Spleen (tissue), 11 donors: ENCODE results near the gene KCNJ12. TPM values are rescaled to one million over a fixed set of nuclear protein-coding genes. Genes with fewer than 3 reads are reported as not detected.

Experiments used
- DNase-seq: peaks from one replicate; pipeline ENCODE4 v3.0.0-alpha.2; 2020
- H3K27ac ChIP-seq, 8 donors: fragments of 200-600 bp; sonication (generic) in 7 of 8; 1 replicate in 4 of 8; 2 replicates in 4 of 8; pipeline versions ENCODE4 v1.5.0 to v1.8.0; 2016 to 2021; ENCODE audit warnings: inconsistent platforms in 4 of 8, mild to moderate bottlenecking in 4 of 8, moderate library complexity in 1 of 8
- H3K27me3 ChIP-seq, 7 donors: fragments of 200-600 bp; sonication (generic) in 6 of 7; replicated peaks in 1 of 7; 1 replicate in 4 of 7; 2 replicates in 3 of 7; pipeline versions ENCODE4 v1.5.0 to v1.8.0; 2016 to 2021; ENCODE audit warnings: inconsistent platforms in 3 of 7, mild to moderate bottlenecking in 1 of 7
- H3K36me3 ChIP-seq, 6 donors: fragments of 200-600 bp; sonication (generic) in 5 of 6; 1 replicate in 4 of 6; 2 replicates in 2 of 6; pipeline versions ENCODE4 v1.5.0 to v1.8.0; 2016 to 2021; ENCODE audit warnings: inconsistent platforms in 2 of 6
- H3K4me1 ChIP-seq, 6 donors: fragments of 200-600 bp; sonication (generic) in 5 of 6; 1 replicate in 3 of 6; 2 replicates in 3 of 6; pipeline versions ENCODE4 v1.5.0 to v1.8.0; 2016 to 2021; ENCODE audit warnings: inconsistent platforms in 3 of 6
- H3K4me3 ChIP-seq, 8 donors: fragments of 200-600 bp; sonication (generic) in 7 of 8; 1 replicate in 4 of 8; 2 replicates in 4 of 8; pipeline versions ENCODE4 v1.5.0 to v1.8.0; 2016 to 2021; ENCODE audit warnings: inconsistent platforms in 4 of 8, mild to moderate bottlenecking in 4 of 8, moderate library complexity in 2 of 8
- H3K9me3 ChIP-seq, 8 donors: fragments of 200-600 bp; sonication (generic) in 7 of 8; 1 replicate in 4 of 8; 2 replicates in 4 of 8; pipeline versions ENCODE4 v1.5.0 to v1.8.0; 2016 to 2021; ENCODE audit warnings: inconsistent platforms in 4 of 8
- POLR2A ChIP-seq, 3 donors: fragments of 450-650 bp; IDR thresholded peaks; one replicate each; pipeline ENCODE4 v1.5.1; 2017; ENCODE audit warnings: antibody characterized with exemption in 3 of 3, mild to moderate bottlenecking in 1 of 3
- POLR2AphosphoS5 ChIP-seq, 3 donors: sonication (generic); formaldehyde crosslinking; IDR thresholded peaks; one replicate each; pipeline ENCODE4 v1.5.1; 2017; ENCODE audit warnings: antibody characterized with exemption in 3 of 3
- WGBS, 5 donors: extraction: QIAGEN DNeasy Blood & Tissue Kit in 3 of 5; methylation state at CpG; one replicate each; pipeline versions ENCODE4 v1.1.5 to v1.1.7; 2013 to 2018; 5-methylcytosine and 5-hydroxymethylcytosine counted together
- intact Hi-C: fragments of 100-400 bp; cut with DNase I; formaldehyde crosslinking; loops from one replicate; pipeline ENCODE4 v1.15.0; 2023; ENCODE audit warnings: low total_unique reads
- polyA plus RNA-seq, 3 donors: library from polyadenylated mRNA; stranded (reverse); fragments of 200-250 nt; gene quantifications; one replicate each; pipeline ENCODE4 v1.2.1, GENCODE V29; 2013
- total RNA-seq, 7 donors: library from RNA; depleted of rRNA in 3 of 7; stranded (reverse); fragments of >200 nt in 3 of 7; fragmentation: NEBNext Ultra II Directional in 4 of 7; extraction: Animal tissue kit (Norgen Biotek cat#: 25700) in 4 of 7; gene quantifications; one replicate each; pipeline versions ENCODE4 v1.1.0 to v1.2.1, GENCODE V29; 2016 to 2021
- TF ChIP-seq, protein P1 (sequence below), 11 experiments: fragments of 200-600 bp in 7 of 11; fragments of 450-650 bp in 4 of 11; sonication (generic) in 4 of 11; IDR thresholded peaks in 8 of 11; conservative IDR thresholded peaks in 3 of 11; 1 replicate in 7 of 11; 2 replicates in 4 of 11; pipeline versions ENCODE4 v1.4.0 to v1.8.0; 2016 to 2021; ENCODE audit warnings: antibody characterized with exemption in 11 of 11, inconsistent platforms in 4 of 11, mild to moderate bottlenecking in 1 of 11
- donor health status: healthy with polysubstance abuse.
- donor health status: DM: no; HTN: no; CAD: no; lungs with moderate emphysema.
- donor health status: DM: no; HTN: no; CAD: no.
- donor health status: Bipolar disorder and iron deficiency.
- donor health status: healthy.
- donor health status: DM: no; HTN: no; CAD: no.
- donor health status: DM: yes; HTN: yes; CAD: no.

The KCNJ12 gene
- total and polyA plus RNA-seq, 10 donors, result 0.11 to 4.8 (median 2.2) TPM

DNA sequence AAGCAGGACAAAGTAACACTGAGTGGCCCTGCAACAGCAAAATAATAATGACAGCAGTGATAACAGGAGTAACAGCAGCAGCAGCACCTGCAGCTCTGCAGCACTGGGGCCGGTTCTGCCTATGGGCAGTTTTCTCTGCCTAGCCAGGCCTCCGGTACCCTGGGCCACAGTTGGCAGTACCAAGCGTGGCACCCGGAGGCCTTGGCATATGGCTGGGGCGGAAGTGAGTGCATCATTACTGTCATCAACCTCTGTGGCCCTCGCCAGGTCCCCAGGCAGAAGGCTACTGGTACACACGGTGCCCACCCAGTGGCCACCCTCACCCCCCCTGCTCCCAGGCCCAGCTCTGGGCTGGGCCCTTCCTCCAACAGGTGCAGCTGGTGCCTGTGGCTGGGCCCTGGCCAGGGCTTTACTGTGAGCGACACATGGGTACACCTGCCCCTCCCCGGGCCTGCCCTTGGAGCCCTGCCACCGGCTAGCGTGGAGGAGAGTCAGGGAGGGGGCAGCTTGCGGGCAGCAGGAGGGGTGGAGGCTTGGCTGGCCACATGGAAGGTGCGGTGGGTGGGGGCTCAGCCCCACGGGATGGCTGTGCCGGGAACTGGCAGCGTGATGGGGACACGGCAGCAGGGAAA lies 3.0 kb downstream of the KCNJ12 start:
- TF ChIP-seq POLR2AphosphoS5 (IDR thresholded peaks at IDR 0.05) (peak in 1 of 3 donors; percentile 21), POLR2A (IDR thresholded peaks at IDR 0.05) (no peak)
- TF ChIP-seq, protein P1, sequence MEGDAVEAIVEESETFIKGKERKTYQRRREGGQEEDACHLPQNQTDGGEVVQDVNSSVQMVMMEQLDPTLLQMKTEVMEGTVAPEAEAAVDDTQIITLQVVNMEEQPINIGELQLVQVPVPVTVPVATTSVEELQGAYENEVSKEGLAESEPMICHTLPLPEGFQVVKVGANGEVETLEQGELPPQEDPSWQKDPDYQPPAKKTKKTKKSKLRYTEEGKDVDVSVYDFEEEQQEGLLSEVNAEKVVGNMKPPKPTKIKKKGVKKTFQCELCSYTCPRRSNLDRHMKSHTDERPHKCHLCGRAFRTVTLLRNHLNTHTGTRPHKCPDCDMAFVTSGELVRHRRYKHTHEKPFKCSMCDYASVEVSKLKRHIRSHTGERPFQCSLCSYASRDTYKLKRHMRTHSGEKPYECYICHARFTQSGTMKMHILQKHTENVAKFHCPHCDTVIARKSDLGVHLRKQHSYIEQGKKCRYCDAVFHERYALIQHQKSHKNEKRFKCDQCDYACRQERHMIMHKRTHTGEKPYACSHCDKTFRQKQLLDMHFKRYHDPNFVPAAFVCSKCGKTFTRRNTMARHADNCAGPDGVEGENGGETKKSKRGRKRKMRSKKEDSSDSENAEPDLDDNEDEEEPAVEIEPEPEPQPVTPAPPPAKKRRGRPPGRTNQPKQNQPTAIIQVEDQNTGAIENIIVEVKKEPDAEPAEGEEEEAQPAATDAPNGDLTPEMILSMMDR (IDR thresholded peaks at IDR 0.05 in 8 of 11, conservative IDR thresholded peaks at IDR 0.05 in 3 of 11), result no peak
- intact Hi-C loops, result no loop called here
- Histone ChIP-seq H3K4me1 (peaks cover 12 to 52% (median 35%) of the 10 kb centered on the region in 6 donors), H3K36me3 (no peaks in the 10 kb centered on the region), H3K9me3 (no peaks in the 10 kb centered on the region), H3K27ac (peak overlapping the region in 3 of 8 donors; percentile 21 to 78 (median 65)), H3K27me3 (peaks cover 0 to 55% (median 43%) of the 10 kb centered on the region in 7 donors), H3K4me3 (no peak overlapping the region)
- DNase-seq, result no peak
- 70 to 78% (median 74%) methylated on average over 11 to 17 of the region's 17 CpGs for WGBS, 5 donors

DNA sequence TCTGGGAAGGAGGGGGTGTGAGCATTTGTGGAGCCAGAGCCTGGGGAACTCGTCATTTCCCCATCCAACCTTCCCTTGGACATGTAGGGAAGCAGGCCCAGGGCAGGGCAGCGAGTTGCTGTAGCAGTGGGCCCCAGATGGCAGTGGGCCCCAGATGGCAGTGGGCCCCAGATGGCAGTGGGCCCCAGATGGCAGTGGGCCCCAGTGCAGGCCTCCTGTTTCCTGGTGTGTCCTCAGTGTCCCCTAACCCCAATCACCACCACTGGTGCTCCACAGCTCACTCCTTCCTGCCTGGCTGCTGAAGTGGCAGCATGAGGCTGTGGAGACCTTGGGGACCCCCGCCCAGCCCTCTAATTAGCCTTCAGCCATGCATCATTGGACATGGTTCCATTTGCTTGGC lies 4.5 kb downstream of the KCNJ12 start:
- WGBS, 5 donors, result 66 to 84% (median 76%) methylated on average over 2 to 3 of the region's 3 CpGs
- intact Hi-C loops, result no loop called here
- no peak overlapping the region for H3K4me3 ChIP-seq
- TF ChIP-seq POLR2A (IDR thresholded peaks at IDR 0.05) (no peak), POLR2AphosphoS5 (IDR thresholded peaks at IDR 0.05) (no peak)
- TF ChIP-seq, protein P1 (IDR thresholded peaks at IDR 0.05 in 8 of 11, conservative IDR thresholded peaks at IDR 0.05 in 3 of 11), result no peak
- peaks cover 12 to 44% (median 34%) of the 10 kb centered on the region in 6 donors for H3K4me1 ChIP-seq
- no peaks in the 10 kb centered on the region for H3K9me3 ChIP-seq
- peaks cover 0 to 41% (median 34%) of the 10 kb centered on the region in 7 donors for H3K27me3 ChIP-seq
- H3K36me3 ChIP-seq, result no peaks in the 10 kb centered on the region
- DNase-seq, result no peak
- H3K27ac ChIP-seq, result no peak overlapping the region

DNA sequence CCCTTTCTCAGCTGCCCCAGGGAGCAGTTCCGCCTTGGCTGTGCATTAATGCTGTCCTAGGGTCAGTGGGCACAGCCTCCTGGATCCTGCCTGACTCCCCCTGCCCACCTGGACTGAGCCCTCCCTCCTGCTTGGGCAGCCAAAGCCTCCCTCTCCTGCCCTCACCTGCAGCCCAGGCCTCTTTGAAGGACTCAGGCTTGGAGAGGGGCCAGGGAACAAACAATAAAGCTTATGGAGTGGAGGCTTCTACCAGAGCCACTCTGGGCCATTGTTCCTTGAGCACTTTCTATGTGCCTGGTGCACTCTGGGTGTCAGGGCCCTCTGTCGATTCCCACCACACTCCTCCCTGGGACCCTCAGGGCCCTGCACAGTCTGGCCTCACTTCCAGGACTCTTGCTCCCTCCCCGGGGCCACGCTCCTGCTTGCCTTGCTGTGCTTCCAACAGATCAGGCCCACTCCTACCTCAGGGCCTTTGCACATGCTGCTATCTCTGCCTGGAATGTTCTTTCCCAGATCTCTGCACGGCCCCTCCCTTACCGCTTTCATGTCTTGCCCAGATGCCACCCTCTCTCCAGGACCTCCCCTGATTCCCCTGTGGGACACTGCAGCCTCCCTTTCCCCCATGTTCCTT lies 5.0 kb downstream of the KCNJ12 start:
- DNase-seq, result no peak
- TF ChIP-seq, protein P1 (IDR thresholded peaks at IDR 0.05 in 8 of 11, conservative IDR thresholded peaks at IDR 0.05 in 3 of 11), result no peak
- TF ChIP-seq POLR2AphosphoS5 (IDR thresholded peaks at IDR 0.05) (no peak), POLR2A (IDR thresholded peaks at IDR 0.05) (no peak)
- intact Hi-C loops, result no loop called here
- Histone ChIP-seq H3K36me3 (no peaks in the 10 kb centered on the region), H3K4me1 (peaks cover 12 to 39% (median 31%) of the 10 kb centered on the region in 6 donors), H3K27ac (no peak overlapping the region), H3K27me3 (peaks cover 0 to 35% (median 32%) of the 10 kb centered on the region in 7 donors), H3K4me3 (no peak overlapping the region), H3K9me3 (no peaks in the 10 kb centered on the region)
- 89 to 94% (median 92%) methylated on average over 6 of the region's 6 CpGs for WGBS, 5 donors
